GM12891 (cell line): ENCODE measurements around the gene RACK1.

Source experiments
- PAX5 ChIP-seq: IDR thresholded peaks from 2 replicates; pipeline ENCODE4 v1.6.1; 2011; ENCODE audit warnings: low read length, moderate library complexity, mild to moderate bottlenecking; ENCODE audit not compliant: insufficient read depth, severe bottlenecking
- POLR2A ChIP-seq: IDR thresholded peaks from 2 replicates; pipeline ENCODE4 v1.6.1; 2011; ENCODE audit warnings: low read depth, low read length, control low read depth
- POLR2AphosphoS5 ChIP-seq: IDR thresholded peaks from 2 replicates; pipeline ENCODE4 v1.6.1; 2011; ENCODE audit warnings: low read depth, low read length, control low read depth
- TAF1 ChIP-seq: IDR thresholded peaks from 2 replicates; pipeline ENCODE4 v1.6.1; 2011; ENCODE audit warnings: low read depth, low read length, control low read depth

DNA sequence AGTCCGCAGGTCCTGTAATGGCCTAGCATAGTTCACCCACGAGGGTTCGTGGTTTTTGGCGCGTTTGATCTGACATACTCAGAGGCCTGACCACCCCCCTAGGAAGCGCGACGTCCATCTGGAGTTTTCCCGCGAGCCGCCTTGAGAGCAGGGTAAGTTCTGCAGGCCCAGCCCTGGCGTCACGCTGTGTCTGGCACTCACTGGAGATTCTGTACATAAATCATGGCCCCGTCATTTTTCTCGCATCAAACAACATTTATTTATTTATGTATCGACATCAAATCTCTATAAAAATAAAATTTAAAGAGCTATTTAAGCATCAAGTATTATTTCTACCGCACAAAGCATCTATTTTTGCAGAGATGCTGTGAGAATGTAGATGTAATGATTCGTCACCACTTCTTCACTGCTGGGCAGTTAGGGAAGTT, 21.1 kb downstream of the RACK1 start:
- TF ChIP-seq POLR2A (no peak), TAF1 (no peak), POLR2AphosphoS5 (no peak), PAX5 (no peak)
